H1 (cell line): ENCODE measurements around the gene CEBPA. TPM values are rescaled to one million over a fixed set of nuclear protein-coding genes. Genes with fewer than 3 reads are reported as not detected.

ENCODE experiments used
- CTCF ChIA-PET: fragments of 300-600 bp; sonication (Branson Sonifier 250); formaldehyde crosslinking; loops from one replicate; lab custom pipeline; 2021; ENCODE audit not compliant: partially characterized antibody; lab: Charles Lee
- POLR2A ChIA-PET: fragments of 300-600 bp; sonication (Branson Sonifier 250); formaldehyde crosslinking; loops from one replicate; lab custom pipeline; 2021; ENCODE audit warnings: inconsistent platforms; ENCODE audit not compliant: partially characterized antibody; lab: Charles Lee
- DNase-seq, 2 experiments: peaks; one replicate each; pipeline versions ENCODE4 v3.0.0 to v3.0.0-alpha.2; 2010 to 2022; ENCODE audit warnings: low spot score in 2 of 2, low read depth in 1 of 2, mixed read lengths in 1 of 2
- FAIRE-seq: peaks from 2 replicates; lab custom pipeline; 2011; peaks lifted over from hg19 to GRCh38; lab: Jason Lieb, UNC
- H2AFZ ChIP-seq: 2 replicates; pipeline ENCODE4 v1.8.1; 2012; ENCODE audit warnings: low read length, inconsistent platforms
- H2AK5ac ChIP-seq: 2 replicates; pipeline ENCODE4 v1.6.1; 2013; ENCODE audit warnings: low read depth, low read length
- H2BK120ac ChIP-seq: replicated peaks from 2 replicates; pipeline ENCODE3; 2013; ENCODE audit warnings: low read depth, low read length, inconsistent platforms
- H2BK12ac ChIP-seq: 2 replicates; pipeline ENCODE4 v1.6.1; 2013; ENCODE audit warnings: low read depth, low read length
- H2BK15ac ChIP-seq: 2 replicates; pipeline ENCODE4 v1.6.1; 2013; ENCODE audit warnings: low read length
- H2BK20ac ChIP-seq: 2 replicates; pipeline ENCODE4 v1.6.1; 2013; ENCODE audit warnings: low read length
- H2BK5ac ChIP-seq: 2 replicates; pipeline ENCODE4 v1.6.1; 2013; ENCODE audit warnings: low read depth, low read length
- H3K14ac ChIP-seq: 2 replicates; pipeline ENCODE4 v1.6.1; 2013; ENCODE audit warnings: inconsistent platforms; ENCODE audit not compliant: insufficient read length
- H3K18ac ChIP-seq: 2 replicates; pipeline ENCODE4 v1.6.1; 2013; ENCODE audit warnings: low read length; ENCODE audit errors: extremely low read depth
- H3K23ac ChIP-seq: 2 replicates; pipeline ENCODE4 v1.6.1; 2013; ENCODE audit warnings: inconsistent platforms; ENCODE audit not compliant: insufficient read length
- H3K23me2 ChIP-seq: 2 replicates; pipeline ENCODE4 v1.6.1; 2013; ENCODE audit warnings: low read depth, low read length
- H3K27ac ChIP-seq: 2 replicates; pipeline ENCODE4 v1.6.1; 2011; ENCODE audit warnings: low read depth, low read length, inconsistent platforms
- H3K27me3 ChIP-seq, 4 experiments: replicated peaks in 1 of 4; 1 replicate in 1 of 4; 2 replicates in 3 of 4; pipeline versions ENCODE4 v1.6.1 to v1.8.1; 2011 to 2013; ENCODE audit warnings: low read length in 3 of 4, mild to moderate bottlenecking in 3 of 4, inconsistent platforms in 2 of 4, mixed read lengths in 2 of 4, moderate library complexity in 1 of 4; ENCODE audit not compliant: control insufficient read depth in 3 of 4, insufficient read depth in 3 of 4; ENCODE audit errors: extremely low read depth in 1 of 4
- H3K36me3 ChIP-seq, 4 experiments: 2 replicates each; pipeline versions ENCODE4 v1.6.1 to v1.8.1; 2011 to 2013; ENCODE audit warnings: mild to moderate bottlenecking in 4 of 4, low read length in 3 of 4, moderate library complexity in 2 of 4, control low read depth in 1 of 4, inconsistent platforms in 1 of 4; ENCODE audit not compliant: insufficient read depth in 4 of 4, control insufficient read depth in 2 of 4
- H3K4ac ChIP-seq: replicated peaks from 2 replicates; pipeline ENCODE3; 2013; ENCODE audit warnings: low read length, low read depth, mixed read lengths, inconsistent platforms; ENCODE audit not compliant: insufficient read length
- H3K4me1 ChIP-seq, 4 experiments: replicated peaks in 1 of 4; 1 replicate in 1 of 4; 2 replicates in 3 of 4; pipeline versions ENCODE4 v1.6.1 to v1.8.1; 2011 to 2013; ENCODE audit warnings: low read length in 3 of 4, inconsistent platforms in 2 of 4, mixed read lengths in 1 of 4; ENCODE audit not compliant: insufficient read depth in 4 of 4, control insufficient read depth in 3 of 4
- H3K4me2 ChIP-seq, 2 experiments: 2 replicates each; pipeline versions ENCODE4 v1.6.1 to v1.8.1; 2011 to 2013; ENCODE audit warnings: low read depth in 2 of 2, low read length in 2 of 2, control low read depth in 1 of 2, inconsistent platforms in 1 of 2, mild to moderate bottlenecking in 1 of 2; ENCODE audit not compliant: insufficient read depth in 1 of 2
- H3K4me3 ChIP-seq, 4 experiments: fragments of 200-600, 300-600 bp in 1 of 4; sonication (generic), shearing (Covaris generic), sonication (Bioruptor Twin) in 1 of 4; 2 replicates each; pipeline versions ENCODE4 v1.5.1 to v1.8.1; 2011 to 2016; ENCODE audit warnings: low read length in 4 of 4, low read depth in 3 of 4, control low read depth in 2 of 4, inconsistent platforms in 2 of 4, mild to moderate bottlenecking in 2 of 4, mixed read lengths in 1 of 4, moderate library complexity in 1 of 4; ENCODE audit not compliant: insufficient read depth in 2 of 4; ENCODE audit errors: extremely low read depth in 1 of 4
- H3K56ac ChIP-seq: replicated peaks from 2 replicates; pipeline ENCODE3; 2013; ENCODE audit warnings: low read depth, mild to moderate bottlenecking, mixed read lengths, low read length, inconsistent platforms; ENCODE audit not compliant: insufficient read length
- H3K79me1 ChIP-seq: 2 replicates; pipeline ENCODE4 v1.6.1; 2013; ENCODE audit warnings: low read depth, low read length, control low read depth
- H3K79me2 ChIP-seq, 2 experiments: 2 replicates each; pipeline versions ENCODE4 v1.6.1 to v1.8.1; 2012 to 2013; ENCODE audit warnings: low read length in 2 of 2, mild to moderate bottlenecking in 2 of 2, inconsistent platforms in 1 of 2; ENCODE audit not compliant: insufficient read depth in 2 of 2, control insufficient read depth in 1 of 2
- H3K9ac ChIP-seq, 4 experiments: replicated peaks in 1 of 4; 1 replicate in 1 of 4; 2 replicates in 3 of 4; pipeline versions ENCODE4 v1.6.1 to v1.8.1; 2011 to 2013; ENCODE audit warnings: low read depth in 3 of 4, low read length in 3 of 4, control low read depth in 2 of 4, mild to moderate bottlenecking in 2 of 4, moderate library complexity in 2 of 4, inconsistent platforms in 1 of 4; ENCODE audit errors: extremely low read depth in 1 of 4
- H3K9me3 ChIP-seq, 2 experiments: 2 replicates each; pipeline versions ENCODE4 v1.6.1 to v1.8.1; 2012 to 2013; ENCODE audit warnings: mild to moderate bottlenecking in 2 of 2, moderate library complexity in 2 of 2, control low read depth in 1 of 2, inconsistent platforms in 1 of 2, low read depth in 1 of 2, low read length in 1 of 2, mixed read lengths in 1 of 2; ENCODE audit not compliant: insufficient read depth in 2 of 2
- H4K20me1 ChIP-seq, 2 experiments: replicated peaks in 1 of 2; 2 replicates each; pipeline versions ENCODE3 to v1.8.1; 2011 to 2013; ENCODE audit warnings: inconsistent platforms in 2 of 2, low read length in 2 of 2, mild to moderate bottlenecking in 1 of 2; ENCODE audit not compliant: insufficient read depth in 2 of 2, control insufficient read depth in 1 of 2
- H4K5ac ChIP-seq: 2 replicates; pipeline ENCODE4 v1.6.1; 2013; ENCODE audit warnings: low read length, low read depth, mixed read lengths, inconsistent platforms; ENCODE audit not compliant: insufficient read length
- H4K8ac ChIP-seq: 2 replicates; pipeline ENCODE4 v1.8.0; 2013; ENCODE audit warnings: mild to moderate bottlenecking, moderate library complexity, low read length, inconsistent platforms; ENCODE audit not compliant: insufficient read depth; ENCODE audit errors: extremely low read depth
- H4K91ac ChIP-seq: replicated peaks from 2 replicates; pipeline ENCODE3; 2013; ENCODE audit warnings: low read length, mixed read lengths, inconsistent platforms; ENCODE audit not compliant: insufficient read length
- ASH2L ChIP-seq: fragments of 200-600, 300-600 bp; sonication (generic); IDR thresholded peaks from one replicate; pipeline ENCODE4 v1.7.1; 2017; ENCODE audit warnings: low read length
- BACH1 ChIP-seq: IDR thresholded peaks from 2 replicates; pipeline ENCODE4 v1.6.1; 2012; ENCODE audit warnings: low read length, improper control_type of control experiment
- CEBPB ChIP-seq: IDR thresholded peaks from 2 replicates; pipeline ENCODE4 v1.6.1; 2012; ENCODE audit warnings: low read depth, low read length
- CTBP2 ChIP-seq: IDR thresholded peaks from 2 replicates; pipeline ENCODE4 v1.7.0; 2011; ENCODE audit warnings: borderline replicate concordance, mild to moderate bottlenecking, moderate library complexity, mixed read lengths, low read length; ENCODE audit not compliant: insufficient read depth, insufficient read length
- EGR1 ChIP-seq: IDR thresholded peaks from 2 replicates; pipeline ENCODE4 v1.6.1; 2011; ENCODE audit warnings: low read depth, low read length, borderline replicate concordance
- EZH2 ChIP-seq: fragments of 200-600 bp; sonication (generic); IDR thresholded peaks from 2 replicates; pipeline ENCODE4 v1.7.1; 2012; ENCODE audit warnings: low read depth, mild to moderate bottlenecking, moderate library complexity, low read length, inconsistent platforms; ENCODE audit not compliant: severe bottlenecking
- GTF2F1 ChIP-seq: IDR thresholded peaks from 2 replicates; pipeline ENCODE4 v1.6.1; 2012; ENCODE audit warnings: low read depth, low read length, improper control_type of control experiment, borderline replicate concordance
- RFX5 ChIP-seq: IDR thresholded peaks from 2 replicates; pipeline ENCODE4 v1.6.1; 2011; ENCODE audit warnings: low read depth, low read length, improper control_type of control experiment, borderline replicate concordance
- RXRA ChIP-seq: IDR thresholded peaks from 2 replicates; pipeline ENCODE4 v1.6.1; 2011; ENCODE audit warnings: low read depth, mild to moderate bottlenecking, low read length, moderate library complexity; ENCODE audit not compliant: insufficient read depth
- SIRT6 ChIP-seq: IDR thresholded peaks from one replicate; pipeline ENCODE4 v1.7.1; 2012; ENCODE audit warnings: low read length, inconsistent platforms
- SP4 ChIP-seq: IDR thresholded peaks from 2 replicates; pipeline ENCODE4 v1.6.1; 2012; ENCODE audit warnings: low read length, inconsistent platforms
- SUZ12 ChIP-seq: fragments of 200-600 bp; sonication (generic); IDR thresholded peaks from 2 replicates; pipeline ENCODE4 v1.6.1; 2012; ENCODE audit warnings: mild to moderate bottlenecking, inconsistent platforms, low read length, moderate library complexity, mixed read lengths
- TBP ChIP-seq: IDR thresholded peaks from 2 replicates; pipeline ENCODE4 v1.6.1; 2011; ENCODE audit warnings: low read depth, low read length, improper control_type of control experiment
- WGBS, 2 experiments: shearing (Covaris generic) in 1 of 2; methylation state at CpG; one replicate each; pipeline versions ENCODE4 v1.1.6 to v1.1.7; 2013 to 2015; ENCODE audit warnings: low lambda C conversion rate in 2 of 2, mixed read lengths in 2 of 2, inconsistent platforms in 1 of 2, low coverage in 1 of 2, missing lambda C conversion rate in 1 of 2; ENCODE audit not compliant: insufficient replicate concordance in 2 of 2, insufficient coverage in 1 of 2, insufficient read length in 1 of 2; ENCODE audit errors: extremely low coverage in 1 of 2, missing lambda C conversion rate in 1 of 2; 5-methylcytosine and 5-hydroxymethylcytosine counted together
- polyA plus RNA-seq, 7 experiments: library from polyadenylated mRNA; depleted of rRNA in 3 of 7; stranded (reverse) in 5 of 7; unstranded in 2 of 7; fragments of >200 nt in 5 of 7; fragments of 200-250 nt in 2 of 7; gene quantifications; 1 replicate in 5 of 7; 2 replicates in 1 of 7; 4 replicates in 1 of 7; pipeline versions ENCODE4 v1.2.1 to v1.2.3, GENCODE V29; 2011 to 2013; ENCODE audit warnings: missing spikeins in 2 of 7, mixed read lengths in 2 of 7
- total RNA-seq: library from RNA; stranded (reverse); fragmentation: NEBNext Ultra II Directional; extraction: Animal tissue kit (Norgen Biotek cat#: 25700); gene quantifications from 2 replicates; pipeline ENCODE4 v1.2.1, GENCODE V29; 2021

CEBPA gene
- total and polyA plus RNA-seq, 2 of the 8 experiments (the other 6 are each of a cell fraction or from before 2014, with no cell fraction given), result 2.0 to 2.7 TPM

- Histone ChIP-seq H3K27ac (no peak overlapping the region), H2BK12ac (no peak overlapping the region), H2AFZ (no peak overlapping the region), H2BK15ac (no peak overlapping the region), H3K9me3 (peaks cover 0 to 5% of the 10 kb centered on the region in 2 experiments; a peak in 1 of 4 replicates), H4K8ac (no peak overlapping the region), H3K4me3 (no peak overlapping the region), H3K23ac (no peak overlapping the region), H3K4me2 (no peak overlapping the region), H3K79me1 (no peaks in the 10 kb centered on the region), H3K4me1 (peaks cover 0 to 7% (median 0%) of the 10 kb centered on the region in 4 experiments; a peak in 2 of 7 replicates), H3K27me3 (no peaks in the 10 kb centered on the region; a peak in 1 of 7 replicates), H3K23me2 (no peaks in the 10 kb centered on the region), H4K20me1 (no peaks in the 10 kb centered on the region), H2AK5ac (no peak overlapping the region), H3K9ac (no peak overlapping the region), H2BK5ac (no peak overlapping the region), H3K56ac (no peak overlapping the region), H2BK120ac (no peak overlapping the region), H2BK20ac (no peak overlapping the region; the same call in 1 of the 2 replicates), H3K36me3 (no peaks in the 10 kb centered on the region; a peak in 1 of 8 replicates), H3K18ac (no peak overlapping the region), H3K4ac (no peak overlapping the region), H4K5ac (no peak overlapping the region), H3K14ac (no peak overlapping the region), H4K91ac (no peak overlapping the region), H3K79me2 (no peaks in the 10 kb centered on the region)
- FAIRE-seq (no peak), DNase-seq (no peak)
- POLR2A ChIA-PET, result interaction anchor here (4.7 kb wide), 1 partner anchor 8 kb away, joined by 16 read pairs; no protein-coding TSS in a partner anchor
- CTCF ChIA-PET, result interaction anchor here (0.7 to 1.4 kb wide), 5 partner anchors 14 to 107 kb away, joined by 3 to 7 read pairs (median 4); no protein-coding TSS in a partner anchor
- WGBS, 2 experiments, result 92% methylated on average over 15 of the region's 15 CpGs; no CpG with 5 or more reads in 1 of the 2 experiments
- TF ChIP-seq ASH2L, result no peak
- TF ChIP-seq EGR1, result no peak
- TF ChIP-seq TBP, result no peak
- no peak for TF ChIP-seq CEBPB
- no peak for TF ChIP-seq EZH2
- TF ChIP-seq SUZ12, result no peak
- no peak for TF ChIP-seq SIRT6
- TF ChIP-seq SP4, result no peak
- no peak for TF ChIP-seq BACH1
- no peak for TF ChIP-seq CTBP2
- TF ChIP-seq RXRA, result no peak
- no peak for TF ChIP-seq GTF2F1
- no peak for TF ChIP-seq RFX5
These were observed 10.5 kb downstream of the CEBPA start for GRCh38 chr19:33291623-33292534.
